Ishikawa (cell line): ENCODE measurements around the gene CFD.
A peak's percentile ranks its signal among the peaks of the same experiment; 100 is the strongest.

ENCODE experiments used
- CEBPB ChIP-seq: IDR thresholded peaks from 2 replicates; pipeline ENCODE4 v1.6.1; 2012
- CREB1 ChIP-seq: IDR thresholded peaks from 2 replicates; pipeline ENCODE4 v1.6.1; 2012; ENCODE audit warnings: low read depth
- EGR1 ChIP-seq: IDR thresholded peaks from 2 replicates; pipeline ENCODE4 v1.6.1; 2012
- EP300 ChIP-seq: IDR thresholded peaks from 2 replicates; pipeline ENCODE4 v1.6.1; 2012; ENCODE audit warnings: borderline replicate concordance
- FOXM1 ChIP-seq: IDR thresholded peaks from 2 replicates; pipeline ENCODE4 v1.6.1; 2012; ENCODE audit warnings: low read depth, borderline replicate concordance
- MAX ChIP-seq: IDR thresholded peaks from 2 replicates; pipeline ENCODE4 v1.6.1; 2012
- NFIC ChIP-seq: IDR thresholded peaks from 2 replicates; pipeline ENCODE4 v1.6.1; 2012
- RAD21 ChIP-seq: IDR thresholded peaks from 2 replicates; pipeline ENCODE4 v1.6.1; 2012; ENCODE audit warnings: low read depth
- REST ChIP-seq: IDR thresholded peaks from 2 replicates; pipeline ENCODE4 v1.6.1; 2012; ENCODE audit warnings: low read depth, mild to moderate bottlenecking
- TAF1 ChIP-seq: IDR thresholded peaks from 2 replicates; pipeline ENCODE4 v1.6.1; 2012; ENCODE audit warnings: low read depth, mild to moderate bottlenecking
- TCF12 ChIP-seq: IDR thresholded peaks from 2 replicates; pipeline ENCODE4 v1.6.1; 2012; ENCODE audit warnings: low read depth
- TEAD4 ChIP-seq: IDR thresholded peaks from 2 replicates; pipeline ENCODE4 v1.6.1; 2012
- USF1 ChIP-seq: IDR thresholded peaks from 2 replicates; pipeline ENCODE4 v1.6.1; 2012
- YY1 ChIP-seq: IDR thresholded peaks from 2 replicates; pipeline ENCODE4 v1.6.1; 2012; ENCODE audit warnings: low read depth
- ZBTB7A ChIP-seq: IDR thresholded peaks from 2 replicates; pipeline ENCODE4 v1.6.1; 2012; ENCODE audit warnings: low read depth

The CFD gene

GRCh38 chr19:843180-843835 is 16.2 kb upstream of the CFD start:
- TF ChIP-seq MAX (peak; percentile 92), USF1 (peak; percentile 25; the same call in 1 of the 2 replicates), TCF12 (peak; percentile 36; the same call in 1 of the 2 replicates), CEBPB (no peak), CREB1 (no peak)

GRCh38 chr19:843836-844545 is 15.5 kb upstream of the CFD start:
- TF ChIP-seq REST (no peak), TEAD4 (no peak), EGR1 (no peak; the same call in 1 of the 2 replicates), USF1 (no peak), EP300 (no peak), CEBPB (no peak), FOXM1 (no peak), NFIC (no peak), MAX (no peak), TCF12 (no peak), ZBTB7A (no peak), TAF1 (no peak), RAD21 (no peak), YY1 (no peak), CREB1 (no peak)

- no peak for TF ChIP-seq ZBTB7A
- peak; percentile 39; the same call in 1 of the 2 replicates for TF ChIP-seq MAX
Measured at GRCh38 chr19:844546-844971, 14.9 kb upstream of the CFD start.

GRCh38 chr19:845707-846521 is 13.6 kb upstream of the CFD start:
- no peak for TF ChIP-seq CREB1
- TF ChIP-seq TEAD4 = peak; percentile 59

GRCh38 chr19:848386-848921 is 11.0 kb upstream of the CFD start:
- TF ChIP-seq REST (no peak), NFIC (no peak), EGR1 (no peak), YY1 (no peak)
